A549 (cell line): ENCODE measurements around the gene CYP2U1. TPM values are rescaled to one million over a fixed set of nuclear protein-coding genes. Genes with fewer than 3 reads are reported as not detected.

Source experiments
- ATAC-seq, 2 experiments: fragments of 200-7000 bp in 1 of 2; fragments of >200 bp in 1 of 2; cut with Nextera tagmentation in 1 of 2; cut with Tn5 transposase in 1 of 2; 3 replicates each; pipeline versions ENCODE4 v1.8.0 to v1.9.1; 2018 to 2020; ENCODE audit warnings: mild to moderate bottlenecking in 1 of 2, moderate library complexity in 1 of 2
- CTCF ChIA-PET: fragments of 300-600 bp; sonication (Branson Sonifier 250); formaldehyde crosslinking; extraction: SDS; loops from one replicate; lab custom pipeline; 2021; ENCODE audit warnings: antibody characterized with exemption, inconsistent platforms; lab: Yijun Ruan, JAX
- POLR2A ChIA-PET: fragments of 350-600 bp; formaldehyde crosslinking; extraction: SDS; loops from one replicate; lab custom pipeline; 2021; ENCODE audit warnings: antibody characterized with exemption, inconsistent platforms; lab: Yijun Ruan, JAX
- DNase-seq, 2 experiments: peaks; one replicate each; pipeline versions ENCODE4 v3.0.0 to v3.0.0-alpha.2; 2011 to 2016; ENCODE audit warnings: low read depth in 1 of 2, low spot score in 1 of 2
- FAIRE-seq: peaks from 2 replicates; lab custom pipeline; 2011; peaks lifted over from hg19 to GRCh38; lab: Jason Lieb, UNC
- H3K27ac ChIP-seq, 2 experiments: fragments of >200 bp; sonication (Bioruptor Twin); formaldehyde crosslinking; 3 replicates each; pipeline ENCODE4 v1.5.1; 2016 to 2017
- H3K4me1 ChIP-seq: fragments of >200 bp; sonication (Bioruptor Twin); formaldehyde crosslinking; 3 replicates; pipeline ENCODE4 v1.6.1; 2016
- H3K4me2 ChIP-seq: fragments of >200 bp; sonication (Bioruptor Twin); formaldehyde crosslinking; 3 replicates; pipeline ENCODE4 v1.6.1; 2016
- H3K4me3 ChIP-seq: fragments of >200 bp; sonication (Bioruptor Twin); formaldehyde crosslinking; 3 replicates; pipeline ENCODE4 v1.5.1; 2016
- H3K9me3 ChIP-seq: fragments of >200 bp; sonication (Bioruptor Twin); formaldehyde crosslinking; 3 replicates; pipeline ENCODE4 v1.6.1; 2016
- BHLHE40 ChIP-seq: IDR thresholded peaks from 2 replicates; pipeline ENCODE4 v1.6.1; 2012; ENCODE audit warnings: low read depth, low read length, inconsistent platforms
- CHD2 ChIP-seq: fragments of 150-350 bp; IDR thresholded peaks from 2 replicates; pipeline ENCODE4 v1.6.1; 2014; ENCODE audit warnings: low read length; ENCODE audit not compliant: partially characterized antibody
- HDAC2 ChIP-seq: fragments of 200-600 bp; sonication (generic); IDR thresholded peaks from 2 replicates; pipeline ENCODE4 v1.6.1; 2016
- MAZ ChIP-seq: fragments of 150-350 bp; IDR thresholded peaks from 2 replicates; pipeline ENCODE4 v1.6.1; 2014; ENCODE audit warnings: antibody characterized with exemption, low read depth, low read length, borderline replicate concordance
- MYC ChIP-seq: IDR thresholded peaks from 2 replicates; pipeline ENCODE4 v1.6.1; 2012; ENCODE audit warnings: mild to moderate bottlenecking, inconsistent platforms, low read length, improper control_type of control experiment, borderline replicate concordance
- NR3C1 ChIP-seq: fragments of >200 bp; sonication (Bioruptor Twin); formaldehyde crosslinking; IDR thresholded peaks from 3 replicates; pipeline ENCODE4 v1.6.1; 2017
- ZFP36 ChIP-seq: fragments of 450-650 bp; IDR thresholded peaks from 2 replicates; pipeline ENCODE4 v1.6.1; 2014; ENCODE audit warnings: borderline replicate concordance; ENCODE audit not compliant: partially characterized antibody
- ZNF302 ChIP-seq: fragments of 250-450 bp; sonication (Bioruptor Pico); IDR thresholded peaks from 2 replicates; pipeline ENCODE4 v1.9.0; 2021; ENCODE audit warnings: inconsistent platforms, mild to moderate bottlenecking, moderate library complexity
- WGBS: methylation state at CpG from one replicate; pipeline ENCODE4 v1.1.6; 2017; ENCODE audit errors: missing lambda C conversion rate; 5-methylcytosine and 5-hydroxymethylcytosine counted together
- polyA plus RNA-seq, 4 experiments: library from polyadenylated mRNA; depleted of rRNA in 3 of 4; stranded (reverse); fragments of >200 nt; fragmentation: RNase III in 1 of 4; extraction: RNeasy Plus Mini Kit Qiagen cat#74134 plus additional on column Dnase treatment in 1 of 4; gene quantifications; 2 replicates in 3 of 4; 3 replicates in 1 of 4; pipeline ENCODE4 v1.2.3, GENCODE V29; 2011 to 2017
- TF ChIP-seq, protein P1 (sequence below): fragments of 450-650 bp; IDR thresholded peaks from 2 replicates; pipeline ENCODE4 v1.6.1; 2014; ENCODE audit warnings: antibody characterized with exemption
- TF ChIP-seq, protein P2 (sequence below): fragments of 200-600 bp; sonication (generic); IDR thresholded peaks from 2 replicates; pipeline ENCODE4 v1.6.1; 2016; ENCODE audit warnings: antibody characterized with exemption, mild to moderate bottlenecking, moderate library complexity
- TF ChIP-seq, protein P3 (sequence below): fragments of 250-450 bp; sonication (Bioruptor Pico); IDR thresholded peaks from 2 replicates; pipeline ENCODE4 v1.5.0; 2020; ENCODE audit warnings: low read depth, mild to moderate bottlenecking, moderate library complexity
- TF ChIP-seq, protein P4 (sequence below): IDR thresholded peaks from 2 replicates; pipeline ENCODE4 v1.6.1; 2012
- TF ChIP-seq, protein P5 (sequence below): IDR thresholded peaks from 2 replicates; pipeline ENCODE4 v1.6.1; 2012; ENCODE audit warnings: low read depth, borderline replicate concordance
- TF ChIP-seq, protein P6 (sequence below): fragments of 250-450 bp; sonication (Bioruptor Pico); IDR thresholded peaks from 2 replicates; pipeline ENCODE4 v1.5.0; 2021; ENCODE audit warnings: mild to moderate bottlenecking, moderate library complexity, borderline replicate concordance

The CYP2U1 gene
- polyA plus RNA-seq, 2 of the 4 experiments (the other 2 are of a cell fraction): 2.2 to 2.3 TPM

DNA sequence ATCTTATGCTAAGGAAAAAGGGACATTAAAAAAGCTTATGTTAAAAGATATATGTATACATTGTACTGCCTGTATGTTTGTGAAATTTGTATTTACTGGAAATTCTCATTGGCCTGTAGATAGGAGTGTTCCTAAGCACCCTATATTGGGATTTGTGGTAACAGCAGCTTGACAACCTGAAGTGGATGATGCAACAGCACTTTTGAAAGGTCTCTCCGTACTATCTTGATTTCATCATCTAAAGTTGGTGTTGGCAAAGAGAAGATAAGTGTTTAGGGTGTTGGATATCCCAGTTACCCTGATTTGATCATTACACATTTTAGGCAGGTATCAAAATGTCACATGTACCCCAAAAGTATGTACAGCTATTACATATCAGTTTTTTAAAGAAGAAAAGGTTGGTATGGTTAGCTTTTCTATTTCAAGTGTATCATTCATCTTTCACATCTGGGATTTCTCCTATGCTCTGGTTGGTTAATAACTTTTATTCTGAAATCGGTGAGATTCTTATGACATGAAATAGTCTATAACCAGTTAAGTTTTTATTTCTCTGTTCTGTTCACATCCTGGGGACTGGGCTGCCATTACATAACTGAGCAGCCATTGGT lies 68.7 kb downstream of the CYP2U1 start (continued):
- TF ChIP-seq, protein P1, sequence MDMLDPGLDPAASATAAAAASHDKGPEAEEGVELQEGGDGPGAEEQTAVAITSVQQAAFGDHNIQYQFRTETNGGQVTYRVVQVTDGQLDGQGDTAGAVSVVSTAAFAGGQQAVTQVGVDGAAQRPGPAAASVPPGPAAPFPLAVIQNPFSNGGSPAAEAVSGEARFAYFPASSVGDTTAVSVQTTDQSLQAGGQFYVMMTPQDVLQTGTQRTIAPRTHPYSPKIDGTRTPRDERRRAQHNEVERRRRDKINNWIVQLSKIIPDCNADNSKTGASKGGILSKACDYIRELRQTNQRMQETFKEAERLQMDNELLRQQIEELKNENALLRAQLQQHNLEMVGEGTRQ: no peak

DNA sequence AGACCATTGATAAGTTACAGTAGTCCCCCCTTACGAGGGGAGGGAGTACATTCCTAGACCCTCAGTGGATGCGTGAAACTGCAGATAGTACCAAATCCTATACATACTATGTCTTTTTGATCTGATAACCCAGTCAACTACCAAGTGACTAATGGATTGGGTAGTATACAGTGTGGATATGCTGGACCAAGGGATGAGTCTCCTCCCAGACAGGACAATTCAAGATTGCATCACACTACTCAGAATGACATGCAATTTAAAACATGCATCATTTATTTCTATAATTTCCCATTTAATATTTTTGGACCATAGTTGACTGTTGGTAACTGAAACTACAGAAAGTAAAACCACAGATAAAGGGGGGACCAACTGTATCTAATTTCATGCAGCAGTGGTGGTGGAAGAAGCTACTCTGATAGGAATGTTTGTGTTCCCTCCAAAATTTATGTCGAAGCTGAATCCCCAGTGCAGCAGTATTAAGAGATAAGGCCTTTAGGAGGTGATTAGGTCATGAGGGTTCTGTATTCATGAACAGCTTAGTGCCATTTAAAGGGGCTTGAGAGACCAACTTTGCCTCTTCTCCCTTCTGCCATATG lies 70.3 kb downstream of the CYP2U1 start:
- DNase-seq (no peak), FAIRE-seq (no peak), ATAC-seq (no peak)
- H3K9me3 ChIP-seq: no peaks in the 10 kb centered on the region
- H3K4me1 ChIP-seq: no peaks in the 10 kb centered on the region
- H3K4me3 ChIP-seq: no peak overlapping the region
- no peak for TF ChIP-seq HDAC2
- TF ChIP-seq, protein P1: no peak
- TF ChIP-seq, protein P2, sequence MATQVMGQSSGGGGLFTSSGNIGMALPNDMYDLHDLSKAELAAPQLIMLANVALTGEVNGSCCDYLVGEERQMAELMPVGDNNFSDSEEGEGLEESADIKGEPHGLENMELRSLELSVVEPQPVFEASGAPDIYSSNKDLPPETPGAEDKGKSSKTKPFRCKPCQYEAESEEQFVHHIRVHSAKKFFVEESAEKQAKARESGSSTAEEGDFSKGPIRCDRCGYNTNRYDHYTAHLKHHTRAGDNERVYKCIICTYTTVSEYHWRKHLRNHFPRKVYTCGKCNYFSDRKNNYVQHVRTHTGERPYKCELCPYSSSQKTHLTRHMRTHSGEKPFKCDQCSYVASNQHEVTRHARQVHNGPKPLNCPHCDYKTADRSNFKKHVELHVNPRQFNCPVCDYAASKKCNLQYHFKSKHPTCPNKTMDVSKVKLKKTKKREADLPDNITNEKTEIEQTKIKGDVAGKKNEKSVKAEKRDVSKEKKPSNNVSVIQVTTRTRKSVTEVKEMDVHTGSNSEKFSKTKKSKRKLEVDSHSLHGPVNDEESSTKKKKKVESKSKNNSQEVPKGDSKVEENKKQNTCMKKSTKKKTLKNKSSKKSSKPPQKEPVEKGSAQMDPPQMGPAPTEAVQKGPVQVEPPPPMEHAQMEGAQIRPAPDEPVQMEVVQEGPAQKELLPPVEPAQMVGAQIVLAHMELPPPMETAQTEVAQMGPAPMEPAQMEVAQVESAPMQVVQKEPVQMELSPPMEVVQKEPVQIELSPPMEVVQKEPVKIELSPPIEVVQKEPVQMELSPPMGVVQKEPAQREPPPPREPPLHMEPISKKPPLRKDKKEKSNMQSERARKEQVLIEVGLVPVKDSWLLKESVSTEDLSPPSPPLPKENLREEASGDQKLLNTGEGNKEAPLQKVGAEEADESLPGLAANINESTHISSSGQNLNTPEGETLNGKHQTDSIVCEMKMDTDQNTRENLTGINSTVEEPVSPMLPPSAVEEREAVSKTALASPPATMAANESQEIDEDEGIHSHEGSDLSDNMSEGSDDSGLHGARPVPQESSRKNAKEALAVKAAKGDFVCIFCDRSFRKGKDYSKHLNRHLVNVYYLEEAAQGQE: no peak
- TF ChIP-seq, protein P3, sequence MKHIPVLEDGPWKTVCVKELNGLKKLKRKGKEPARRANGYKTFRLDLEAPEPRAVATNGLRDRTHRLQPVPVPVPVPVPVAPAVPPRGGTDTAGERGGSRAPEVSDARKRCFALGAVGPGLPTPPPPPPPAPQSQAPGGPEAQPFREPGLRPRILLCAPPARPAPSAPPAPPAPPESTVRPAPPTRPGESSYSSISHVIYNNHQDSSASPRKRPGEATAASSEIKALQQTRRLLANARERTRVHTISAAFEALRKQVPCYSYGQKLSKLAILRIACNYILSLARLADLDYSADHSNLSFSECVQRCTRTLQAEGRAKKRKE (CRISPR knock-in tag): no peak
- no peak for TF ChIP-seq MYC
- no peak for TF ChIP-seq BHLHE40
- TF ChIP-seq, protein P4, sequence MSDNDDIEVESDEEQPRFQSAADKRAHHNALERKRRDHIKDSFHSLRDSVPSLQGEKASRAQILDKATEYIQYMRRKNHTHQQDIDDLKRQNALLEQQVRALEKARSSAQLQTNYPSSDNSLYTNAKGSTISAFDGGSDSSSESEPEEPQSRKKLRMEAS: no peak
- no peak for TF ChIP-seq MAZ
- no peak for TF ChIP-seq ZNF302
- TF ChIP-seq, protein P5, sequence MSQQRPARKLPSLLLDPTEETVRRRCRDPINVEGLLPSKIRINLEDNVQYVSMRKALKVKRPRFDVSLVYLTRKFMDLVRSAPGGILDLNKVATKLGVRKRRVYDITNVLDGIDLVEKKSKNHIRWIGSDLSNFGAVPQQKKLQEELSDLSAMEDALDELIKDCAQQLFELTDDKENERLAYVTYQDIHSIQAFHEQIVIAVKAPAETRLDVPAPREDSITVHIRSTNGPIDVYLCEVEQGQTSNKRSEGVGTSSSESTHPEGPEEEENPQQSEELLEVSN: no peak
- TF ChIP-seq CHD2: no peak
- TF ChIP-seq NR3C1: no peak
- TF ChIP-seq ZFP36: no peak
- TF ChIP-seq, protein P6, sequence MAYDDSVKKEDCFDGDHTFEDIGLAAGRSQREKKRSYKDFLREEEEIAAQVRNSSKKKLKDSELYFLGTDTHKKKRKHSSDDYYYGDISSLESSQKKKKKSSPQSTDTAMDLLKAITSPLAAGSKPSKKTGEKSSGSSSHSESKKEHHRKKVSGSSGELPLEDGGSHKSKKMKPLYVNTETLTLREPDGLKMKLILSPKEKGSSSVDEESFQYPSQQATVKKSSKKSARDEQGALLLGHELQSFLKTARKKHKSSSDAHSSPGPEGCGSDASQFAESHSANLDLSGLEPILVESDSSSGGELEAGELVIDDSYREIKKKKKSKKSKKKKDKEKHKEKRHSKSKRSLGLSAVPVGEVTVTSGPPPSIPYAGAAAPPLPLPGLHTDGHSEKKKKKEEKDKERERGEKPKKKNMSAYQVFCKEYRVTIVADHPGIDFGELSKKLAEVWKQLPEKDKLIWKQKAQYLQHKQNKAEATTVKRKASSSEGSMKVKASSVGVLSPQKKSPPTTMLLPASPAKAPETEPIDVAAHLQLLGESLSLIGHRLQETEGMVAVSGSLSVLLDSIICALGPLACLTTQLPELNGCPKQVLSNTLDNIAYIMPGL (CRISPR knock-in tag): no peak
- POLR2A ChIA-PET: no interaction called here
- H3K4me2 ChIP-seq: no peak overlapping the region
- 85% methylated on average over 3 of the region's 3 CpGs for WGBS
- CTCF ChIA-PET: no interaction called here
- H3K27ac ChIP-seq: no peak overlapping the region

Other genes with a start within 250 kb of the CYP2U1 start
- gene PAPSS1, start 211.3 kb upstream of the CYP2U1 start, polyA plus RNA-seq (2011; rRNA removed): 42.9 and 52.5 TPM in 2 replicates
- 46.1 to 49.0 TPM (median 47.3 TPM) in 3 replicates for gene PAPSS1, start 211.3 kb upstream of the CYP2U1 start, polyA plus RNA-seq (2017; fragmentation: RNase III; extraction: RNeasy Plus Mini Kit Qiagen cat#74134 plus additional on column Dnase treatment)
- 22.6 and 24.1 TPM in 2 replicates for gene SGMS2, start 106.6 kb upstream of the CYP2U1 start, polyA plus RNA-seq (2011; rRNA removed)
- 8.0 to 9.4 TPM (median 8.5 TPM) in 3 replicates for gene SGMS2, start 106.6 kb upstream of the CYP2U1 start, polyA plus RNA-seq (2017; fragmentation: RNase III; extraction: RNeasy Plus Mini Kit Qiagen cat#74134 plus additional on column Dnase treatment)
- 23.7 and 25.9 TPM in 2 replicates for gene HADH, start 58.3 kb downstream of the CYP2U1 start, polyA plus RNA-seq (2011; rRNA removed)
- gene HADH, start 58.3 kb downstream of the CYP2U1 start, polyA plus RNA-seq (2017; fragmentation: RNase III; extraction: RNeasy Plus Mini Kit Qiagen cat#74134 plus additional on column Dnase treatment): 22.7 to 23.8 TPM (median 23.3 TPM) in 3 replicates
- not detected in 2 replicates for gene LEF1, start 237.4 kb downstream of the CYP2U1 start, polyA plus RNA-seq (2011; rRNA removed)
- not detected in 3 replicates for gene LEF1, start 237.4 kb downstream of the CYP2U1 start, polyA plus RNA-seq (2017; fragmentation: RNase III; extraction: RNeasy Plus Mini Kit Qiagen cat#74134 plus additional on column Dnase treatment)